ENCODE measurements around the gene NR2E1. TPM values are rescaled to one million over a fixed set of nuclear protein-coding genes. Genes with fewer than 3 reads are reported as not detected.

NR2E1 gene
- total and polyA plus RNA-seq, 10 of the 15 experiments (the other 5 are each of a cell fraction or from before 2014, with no cell fraction given) = not detected

DNA sequence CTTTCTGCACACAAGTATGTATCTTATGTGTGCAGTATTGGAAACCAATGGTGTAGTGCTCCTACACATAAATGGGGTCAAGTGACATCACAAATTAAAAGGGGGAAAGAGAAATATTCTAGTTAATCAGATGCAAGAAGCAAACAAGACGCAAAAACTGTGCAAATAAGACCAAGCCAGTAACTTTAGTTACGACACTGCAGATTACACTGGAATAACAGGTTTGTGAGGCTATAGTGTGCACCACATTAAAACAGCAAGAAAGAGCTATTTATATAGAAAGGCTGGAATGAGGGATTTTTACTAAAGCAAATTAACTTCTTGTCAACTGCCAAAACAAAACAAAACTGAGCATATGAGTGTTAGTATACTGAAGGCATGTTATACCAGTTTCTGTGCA lies 45.8 kb downstream of the NR2E1 start (continued):
- TF ChIP-seq HDAC2 (IDR thresholded peaks at IDR 0.05) = no peak
- TF ChIP-seq KLF5 (IDR thresholded peaks at IDR 0.05; ENCODE audit: partially characterized antibody) = no peak
- no peak for TF ChIP-seq YBX1 (IDR thresholded peaks at IDR 0.05)
- no peak for TF ChIP-seq NFYA (IDR thresholded peaks at IDR 0.05; ENCODE audit: borderline replicate concordance, low read depth, low read length)

DNA sequence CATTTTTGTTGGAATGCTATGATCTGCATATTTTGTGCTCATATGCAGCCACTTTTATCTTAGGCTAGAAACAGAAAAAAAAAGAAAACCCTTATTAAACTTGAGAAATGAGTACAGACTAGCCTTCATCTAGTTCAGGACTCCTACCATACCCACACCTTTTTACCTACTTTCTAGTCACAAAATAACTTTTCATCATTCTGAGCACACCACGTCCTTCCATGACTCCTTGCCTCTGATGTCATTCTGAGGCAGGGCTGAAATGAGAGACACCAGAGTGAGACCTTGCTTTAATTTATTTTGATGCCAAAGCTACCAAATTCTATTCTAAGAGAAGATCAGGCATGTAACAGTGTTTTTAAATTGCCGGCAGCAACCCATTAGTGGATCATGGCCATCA lies 56.2 kb downstream of the NR2E1 start:
- Histone ChIP-seq H3K27ac (ENCODE audit: control insufficient read depth, insufficient read depth) (no peak overlapping the region), H3K9ac (ENCODE audit: control insufficient read depth, insufficient read depth, low read length) (no peak overlapping the region), H3K79me2 (ENCODE audit: control insufficient read depth, insufficient read depth, low read length) (no peaks in the 10 kb centered on the region; the same call in 1 of the 2 replicates), H3K4me3 (no peak overlapping the region), H3K36me3 (ENCODE audit: control insufficient read depth in 2 of 2, insufficient read depth in 2 of 2, low read length in 1 of 2) (peaks cover 0 to 14% of the 10 kb centered on the region in 2 experiments; a peak in 3 of 4 replicates), H2AFZ (ENCODE audit: control insufficient read depth, low read depth, low read length) (no peak overlapping the region), H4K20me1 (ENCODE audit: control insufficient read depth, insufficient read depth) (no peaks in the 10 kb centered on the region), H3K27me3 (replicated peaks in 1 of 2; ENCODE audit: control insufficient read depth in 2 of 2, insufficient read depth in 2 of 2, low read length in 1 of 2) (no peaks in the 10 kb centered on the region), H3K9me3 (replicated peaks; ENCODE audit: control insufficient read depth, insufficient read depth, low read length) (no peaks in the 10 kb centered on the region), H3K4me2 (ENCODE audit: control insufficient read depth, insufficient read depth) (no peak overlapping the region), H3K4me1 (ENCODE audit: control insufficient read depth, insufficient read depth, low read length) (no peaks in the 10 kb centered on the region)
- 95% methylated on average over 2 of the region's 2 CpGs for WGBS (ENCODE audit: insufficient coverage, insufficient replicate concordance, low lambda C conversion rate, missing lambda C conversion rate)
- intact Hi-C loops (cut with micrococcal nuclease; ENCODE audit: unreplicated experiment) (no loop called here), in situ Hi-C loops (cut with MboI) (no loop called here)
- DNase-seq (ENCODE audit: low read depth, low spot score) (no peak), ATAC-seq (no peak), FAIRE-seq (no peak)
- BruUV-seq (replicated peaks) = no TSS peak
- TF ChIP-seq PML (IDR thresholded peaks at IDR 0.05; ENCODE audit: low read length) = no peak
- TF ChIP-seq TCF3 (IDR thresholded peaks at IDR 0.05; ENCODE audit: borderline replicate concordance, insufficient read depth, low read depth, low read length) = no peak
- no peak for TF ChIP-seq CBX3 (IDR thresholded peaks at IDR 0.05; ENCODE audit: borderline replicate concordance, low read depth)
- no peak for TF ChIP-seq POU2F2 (IDR thresholded peaks at IDR 0.05; ENCODE audit: borderline replicate concordance, low read depth, low read length)
- TF ChIP-seq, protein P1, sequence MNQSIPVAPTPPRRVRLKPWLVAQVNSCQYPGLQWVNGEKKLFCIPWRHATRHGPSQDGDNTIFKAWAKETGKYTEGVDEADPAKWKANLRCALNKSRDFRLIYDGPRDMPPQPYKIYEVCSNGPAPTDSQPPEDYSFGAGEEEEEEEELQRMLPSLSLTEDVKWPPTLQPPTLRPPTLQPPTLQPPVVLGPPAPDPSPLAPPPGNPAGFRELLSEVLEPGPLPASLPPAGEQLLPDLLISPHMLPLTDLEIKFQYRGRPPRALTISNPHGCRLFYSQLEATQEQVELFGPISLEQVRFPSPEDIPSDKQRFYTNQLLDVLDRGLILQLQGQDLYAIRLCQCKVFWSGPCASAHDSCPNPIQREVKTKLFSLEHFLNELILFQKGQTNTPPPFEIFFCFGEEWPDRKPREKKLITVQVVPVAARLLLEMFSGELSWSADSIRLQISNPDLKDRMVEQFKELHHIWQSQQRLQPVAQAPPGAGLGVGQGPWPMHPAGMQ (IDR thresholded peaks at IDR 0.05; ENCODE audit: borderline replicate concordance) = no peak
- no peak for TF ChIP-seq YY1 (IDR thresholded peaks at IDR 0.05; ENCODE audit: low read depth, low read length)
- no peak for TF ChIP-seq SMARCA5 (IDR thresholded peaks at IDR 0.05)
- no peak for TF ChIP-seq SP1 (IDR thresholded peaks at IDR 0.05; ENCODE audit: low read depth, low read length)
- POLR2A ChIA-PET = no interaction called here
- CTCF ChIA-PET = no interaction called here
- SMC1A ChIA-PET (ENCODE audit: uncharacterized antibody, unreplicated experiment) = interaction anchor here (1.4 kb wide), 1 partner anchor 9 kb away, joined by 3 read pairs; no protein-coding TSS in a partner anchor
- RAD21 ChIA-PET (ENCODE audit: unreplicated experiment) = no interaction called here

Data from GM12878 (cell line).